Stimulated activated naive CD8-positive, alpha-beta T cell treated with anti-CD3 and anti-CD28 coated beads, Interleukin-15, Interleukin-2, amounts not matched to agents 100 ng/mL and 50 ng/mL, for 24 hours (primary cell): ENCODE data around the gene LY6G6F.

Experiments used
- H3K27ac Mint-ChIP-seq: one replicate; pipeline ENCODE4 v1.8.0; 2021; ENCODE audit warnings: mild to moderate bottlenecking, mixed read lengths
- H3K27me3 Mint-ChIP-seq: one replicate; pipeline ENCODE4 v1.8.0; 2021; ENCODE audit warnings: mixed read lengths
- H3K36me3 Mint-ChIP-seq: one replicate; pipeline ENCODE4 v1.8.0; 2021; ENCODE audit warnings: low read depth, mixed read lengths
- H3K4me1 Mint-ChIP-seq: one replicate; pipeline ENCODE4 v1.8.0; 2021; ENCODE audit warnings: low read depth, mixed read lengths
- H3K4me3 Mint-ChIP-seq: one replicate; pipeline ENCODE4 v1.8.0; 2021; ENCODE audit warnings: mild to moderate bottlenecking, mixed read lengths
- H3K9me3 Mint-ChIP-seq: one replicate; pipeline ENCODE4 v1.8.0; 2021; ENCODE audit warnings: mixed read lengths

The LY6G6F gene

DNA sequence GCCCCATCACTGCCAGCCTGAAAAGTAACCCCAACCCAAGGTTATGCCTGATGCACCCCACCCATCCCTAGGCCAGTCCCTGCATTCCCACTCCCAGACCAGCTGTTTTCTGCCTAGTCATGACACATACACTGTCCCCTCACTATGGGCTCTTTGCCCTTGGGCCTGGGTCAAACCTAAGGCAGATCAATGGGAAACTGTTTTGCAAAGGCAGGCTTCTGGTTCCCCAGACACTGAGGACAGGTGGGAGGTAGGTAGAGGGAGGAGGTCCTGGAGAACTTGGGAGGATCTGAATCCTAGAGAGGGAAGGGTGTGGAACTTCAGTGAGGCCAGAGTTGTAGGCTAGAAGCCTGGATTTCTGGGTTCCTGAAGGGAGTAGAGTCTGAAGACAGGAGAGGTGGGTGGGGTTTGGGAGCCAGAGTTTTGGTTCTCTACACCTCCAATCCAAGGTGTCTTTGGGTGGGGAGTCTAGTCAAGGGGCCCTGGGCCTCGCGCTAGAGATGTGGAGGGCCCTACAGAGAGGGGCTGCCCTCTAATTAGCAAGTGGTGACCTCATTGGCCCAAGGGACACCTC is 27.7 kb downstream of the LY6G6F start:
- H3K4me1 Mint-ChIP-seq, result peaks cover 66% of the 10 kb centered on the region
- no peaks in the 10 kb centered on the region for H3K27me3 Mint-ChIP-seq
- H3K9me3 Mint-ChIP-seq, result no peaks in the 10 kb centered on the region
- H3K4me3 Mint-ChIP-seq, result peak overlapping the region; percentile 100
- peak overlapping the region; percentile 80 for H3K27ac Mint-ChIP-seq
- peaks cover 53% of the 10 kb centered on the region for H3K36me3 Mint-ChIP-seq

DNA sequence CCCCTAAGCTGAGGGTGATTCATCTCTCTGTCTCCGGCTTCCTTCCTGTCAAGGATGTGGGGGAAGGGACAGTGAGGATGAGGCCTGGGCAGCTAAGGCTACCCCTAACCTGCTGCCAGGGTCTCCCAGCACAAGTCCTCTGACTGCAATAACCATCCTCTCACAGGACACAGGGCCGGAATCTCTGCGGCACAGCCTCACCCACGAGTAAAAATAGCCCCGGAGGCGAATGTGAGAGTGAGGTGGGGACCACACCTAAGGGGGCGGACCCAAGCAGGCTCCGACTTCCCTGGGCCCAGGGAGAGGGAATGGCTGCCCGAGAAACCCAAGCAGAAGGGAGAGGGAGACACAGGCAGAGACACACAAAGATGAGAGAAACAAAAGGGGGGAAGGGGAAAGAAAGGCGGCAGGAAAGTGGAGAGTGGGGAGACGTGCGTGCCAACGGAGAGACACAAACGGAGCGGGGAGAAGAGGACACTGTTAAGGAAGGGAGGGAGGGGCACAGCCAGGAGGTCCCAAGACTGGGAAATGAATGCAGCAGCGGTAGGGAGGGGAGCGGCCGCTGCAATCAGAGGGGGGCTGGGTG is 28.2 kb downstream of the LY6G6F start:
- peak overlapping the region; percentile 80 for H3K27ac Mint-ChIP-seq
- no peaks in the 10 kb centered on the region for H3K27me3 Mint-ChIP-seq
- peaks cover 55% of the 10 kb centered on the region for H3K36me3 Mint-ChIP-seq
- peaks cover 66% of the 10 kb centered on the region for H3K4me1 Mint-ChIP-seq
- H3K4me3 Mint-ChIP-seq, result peak overlapping the region; percentile 100
- H3K9me3 Mint-ChIP-seq, result no peaks in the 10 kb centered on the region

DNA sequence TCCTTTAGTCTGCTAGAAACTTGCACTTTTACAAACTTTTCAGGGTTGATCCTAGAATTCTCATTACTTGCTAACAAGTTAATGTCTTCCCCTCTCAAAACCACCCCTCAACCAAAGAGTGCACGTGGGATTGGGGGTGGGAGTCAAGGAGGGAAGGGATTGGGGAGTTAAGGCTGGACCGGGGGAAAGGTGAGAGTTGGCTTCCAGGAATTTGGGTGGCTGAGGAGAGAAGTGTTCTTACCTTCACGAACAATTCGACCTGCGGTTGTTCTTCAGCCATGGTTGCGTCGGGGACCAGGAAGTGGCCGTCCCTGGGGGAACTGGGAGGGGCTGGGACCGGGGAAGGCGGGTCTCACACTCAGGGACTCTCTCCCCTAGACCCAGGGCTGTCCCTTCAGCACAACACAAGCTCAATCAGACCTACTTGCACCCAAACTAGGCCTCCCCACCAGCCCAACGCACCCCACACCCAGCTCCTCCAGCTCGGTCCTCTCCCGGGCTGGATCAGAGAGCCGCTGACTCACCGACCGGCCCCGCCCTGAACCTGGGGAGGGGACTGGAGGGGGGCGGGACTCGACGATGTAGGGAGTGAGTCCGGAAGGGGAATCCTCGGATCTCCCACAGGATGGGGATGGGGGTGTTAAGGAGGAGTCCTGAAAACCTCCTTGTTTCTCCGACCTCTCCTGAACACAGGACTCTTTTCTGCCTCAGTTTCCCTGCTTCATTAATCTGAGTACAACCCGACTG is 29.5 kb downstream of the LY6G6F start, which contains the start of gene CLIC1:
Gene CLIC1 (minus strand): TSS at position 510 of the 747 bp plus-strand sequence. CDS start 230 bp downstream, at position 280.
- H3K27me3 Mint-ChIP-seq, result no peaks in the 10 kb centered on the region
- H3K4me3 Mint-ChIP-seq, result peak within 1 kb of the TSS; percentile 100
- peaks cover 66% of the 10 kb centered on the region for H3K4me1 Mint-ChIP-seq
- H3K36me3 Mint-ChIP-seq, result peaks cover 57% of the 10 kb centered on the region
- H3K9me3 Mint-ChIP-seq, result no peaks in the 10 kb centered on the region
- H3K27ac Mint-ChIP-seq, result peak within 1 kb of the TSS; percentile 80

DNA sequence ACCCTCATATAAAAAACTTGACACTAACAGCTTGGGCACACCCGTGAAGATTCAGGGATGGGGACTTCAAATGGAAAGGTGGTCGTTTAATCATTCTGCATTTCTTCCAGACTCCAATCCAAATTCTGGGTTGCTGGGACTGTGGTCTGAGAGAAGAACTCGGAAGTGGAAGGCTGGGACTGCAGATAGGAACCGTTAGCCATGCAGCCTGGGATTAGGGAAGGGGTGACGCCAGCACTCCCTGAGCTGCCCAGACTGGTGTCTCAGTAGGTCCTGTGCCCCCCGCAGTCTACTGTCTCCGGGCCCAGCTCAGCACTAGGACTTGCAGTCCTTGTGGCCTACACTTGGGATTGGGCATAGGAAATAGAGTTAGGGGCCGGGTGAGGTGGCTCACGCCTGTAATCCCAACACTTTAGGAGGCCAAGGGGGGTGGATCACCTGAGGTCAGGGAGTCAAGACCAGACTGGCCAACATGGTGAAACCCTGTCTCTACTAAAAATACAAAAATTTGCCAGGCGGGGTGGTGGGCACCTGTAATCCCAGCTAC is 30.2 kb downstream of the LY6G6F start:
- Mint-ChIP-seq H3K4me1 (peaks cover 72% of the 10 kb centered on the region), H3K36me3 (peaks cover 59% of the 10 kb centered on the region), H3K27me3 (no peaks in the 10 kb centered on the region), H3K4me3 (peak overlapping the region; percentile 100), H3K27ac (peak overlapping the region; percentile 80), H3K9me3 (no peaks in the 10 kb centered on the region)

DNA sequence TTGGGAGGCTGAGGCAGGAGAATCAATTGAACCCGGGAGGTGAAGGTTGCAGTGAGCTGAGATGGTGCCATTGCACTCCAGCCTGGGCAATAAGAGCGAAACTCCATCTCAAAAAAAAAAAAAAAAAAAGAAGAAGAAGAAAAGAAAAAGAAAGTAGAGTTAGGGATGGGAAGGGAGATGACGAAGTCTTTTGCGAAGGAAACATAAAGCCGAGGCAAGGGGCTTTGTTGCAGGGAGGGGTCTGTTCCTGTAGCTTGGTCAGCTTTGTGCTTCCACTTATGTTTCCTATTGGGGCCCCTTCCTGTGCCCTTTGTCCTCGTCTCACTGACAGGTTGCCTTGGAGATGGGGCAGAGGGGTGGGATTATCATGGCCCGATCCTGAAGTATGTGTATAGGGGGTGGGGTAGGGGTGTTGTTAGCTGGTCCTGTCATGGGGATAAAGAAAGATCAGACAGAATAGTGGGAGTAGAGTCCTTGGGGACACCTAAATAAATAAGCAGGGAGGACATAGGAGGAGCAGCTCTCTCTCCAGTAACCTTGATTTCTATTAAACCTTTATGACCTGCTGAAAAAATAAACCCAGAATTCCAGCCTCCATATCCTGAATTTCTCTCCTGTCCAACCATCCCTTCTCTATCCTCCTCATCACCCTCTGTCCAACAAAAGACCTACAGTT is 30.8 kb downstream of the LY6G6F start:
- H3K4me1 Mint-ChIP-seq, result peaks cover 71% of the 10 kb centered on the region
- H3K27ac Mint-ChIP-seq, result peak overlapping the region; percentile 80
- peak overlapping the region; percentile 100 for H3K4me3 Mint-ChIP-seq
- H3K9me3 Mint-ChIP-seq, result no peaks in the 10 kb centered on the region
- no peaks in the 10 kb centered on the region for H3K27me3 Mint-ChIP-seq
- H3K36me3 Mint-ChIP-seq, result peaks cover 58% of the 10 kb centered on the region

DNA sequence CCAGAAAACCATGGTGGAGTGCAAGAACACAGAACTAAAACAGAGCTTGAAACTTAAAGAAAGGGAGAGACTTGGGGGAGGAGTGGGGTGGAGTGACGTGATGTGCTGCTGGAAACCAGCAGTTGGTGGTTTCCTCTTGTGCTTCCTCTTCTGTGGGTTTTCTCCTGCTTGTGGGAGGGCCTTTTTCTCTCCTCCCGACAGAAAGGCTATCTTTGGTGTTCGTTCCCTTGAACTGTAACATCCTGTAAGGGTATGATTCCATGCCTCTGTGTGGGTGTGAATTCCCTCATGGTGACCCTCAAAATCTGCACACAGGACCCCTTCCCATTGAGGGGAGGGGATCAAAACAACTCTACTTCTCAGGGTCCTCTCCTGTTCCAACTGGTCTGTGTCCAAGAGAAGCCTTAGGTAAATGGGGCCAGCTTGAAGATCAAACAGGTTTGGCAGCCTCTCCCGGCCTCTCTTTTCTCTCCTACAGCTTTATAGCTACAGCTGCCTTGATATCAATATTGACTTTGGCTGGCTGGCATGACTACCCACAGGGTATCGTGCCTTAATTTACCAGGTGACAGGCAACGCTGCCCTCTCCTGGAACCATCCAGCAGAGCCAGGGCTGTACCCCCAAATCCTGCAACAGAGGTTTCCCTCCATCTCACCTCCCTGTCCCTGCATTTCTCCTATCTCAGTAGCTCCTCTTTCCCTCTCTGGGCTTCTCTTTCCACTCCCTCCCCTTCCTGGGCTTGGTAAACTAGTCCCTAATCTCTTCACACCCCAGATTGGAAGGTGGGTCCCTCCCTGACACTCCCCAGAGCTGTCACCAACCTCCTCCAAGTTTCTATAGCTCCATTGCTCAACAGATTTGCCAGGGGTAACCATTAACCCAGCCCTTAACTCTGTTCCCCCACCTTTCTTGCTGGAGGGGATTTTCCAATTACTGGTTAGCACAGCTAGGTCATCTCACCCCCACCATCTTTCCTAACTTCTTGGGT is 31.6 kb downstream of the LY6G6F start:
- Mint-ChIP-seq H3K27me3 (no peaks in the 10 kb centered on the region), H3K27ac (peak overlapping the region; percentile 80), H3K36me3 (peaks cover 60% of the 10 kb centered on the region), H3K9me3 (no peaks in the 10 kb centered on the region), H3K4me3 (peak overlapping the region; percentile 100), H3K4me1 (peaks cover 68% of the 10 kb centered on the region)

DNA sequence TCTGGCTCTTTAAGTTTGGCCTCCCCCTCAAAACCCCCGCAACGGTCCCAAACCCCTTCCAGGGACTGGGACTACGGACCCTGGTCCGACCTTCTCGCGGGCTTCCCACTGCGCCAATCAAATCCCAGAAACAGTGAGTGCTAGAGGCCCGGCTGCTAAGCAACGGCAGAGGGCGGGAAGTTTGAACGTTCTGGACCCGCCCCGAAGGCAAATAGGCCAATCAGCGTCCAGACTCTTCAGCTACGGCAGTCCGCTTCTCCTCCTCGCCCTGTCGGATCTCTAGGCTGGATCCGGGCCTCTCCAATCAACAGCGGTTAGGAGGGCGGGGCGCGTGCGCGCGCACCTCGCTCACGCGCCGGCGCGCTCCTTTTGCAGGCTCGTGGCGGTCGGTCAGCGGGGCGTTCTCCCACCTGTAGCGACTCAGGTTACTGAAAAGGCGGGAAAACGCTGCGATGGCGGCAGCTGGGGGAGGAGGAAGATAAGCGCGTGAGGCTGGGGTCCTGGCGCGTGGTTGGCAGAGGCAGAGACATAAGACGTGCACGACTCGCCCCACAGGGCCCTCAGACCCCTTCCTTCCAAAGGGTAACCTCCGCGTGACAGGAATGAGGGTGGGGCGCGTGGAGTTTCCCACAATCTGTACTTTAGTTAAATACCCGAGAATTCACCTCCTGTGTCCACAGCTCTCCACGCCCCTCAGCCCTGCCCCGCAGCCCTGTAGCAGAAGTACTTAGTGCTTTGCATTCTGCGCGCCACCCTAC is 33.2 kb downstream of the LY6G6F start, which contains the start of gene MSH5:
Gene MSH5 (plus strand): TSS at position 367 of the 758 bp plus-strand sequence. CDS start 462 bp downstream, outside the sequence.
- peak within 1 kb of the TSS; percentile 94 for H3K27ac Mint-ChIP-seq
- peaks cover 59% of the 10 kb centered on the region for H3K36me3 Mint-ChIP-seq
- no peaks in the 10 kb centered on the region for H3K27me3 Mint-ChIP-seq
- peaks cover 55% of the 10 kb centered on the region for H3K4me1 Mint-ChIP-seq
- peak within 1 kb of the TSS; percentile 96 for H3K4me3 Mint-ChIP-seq
- no peaks in the 10 kb centered on the region for H3K9me3 Mint-ChIP-seq

DNA sequence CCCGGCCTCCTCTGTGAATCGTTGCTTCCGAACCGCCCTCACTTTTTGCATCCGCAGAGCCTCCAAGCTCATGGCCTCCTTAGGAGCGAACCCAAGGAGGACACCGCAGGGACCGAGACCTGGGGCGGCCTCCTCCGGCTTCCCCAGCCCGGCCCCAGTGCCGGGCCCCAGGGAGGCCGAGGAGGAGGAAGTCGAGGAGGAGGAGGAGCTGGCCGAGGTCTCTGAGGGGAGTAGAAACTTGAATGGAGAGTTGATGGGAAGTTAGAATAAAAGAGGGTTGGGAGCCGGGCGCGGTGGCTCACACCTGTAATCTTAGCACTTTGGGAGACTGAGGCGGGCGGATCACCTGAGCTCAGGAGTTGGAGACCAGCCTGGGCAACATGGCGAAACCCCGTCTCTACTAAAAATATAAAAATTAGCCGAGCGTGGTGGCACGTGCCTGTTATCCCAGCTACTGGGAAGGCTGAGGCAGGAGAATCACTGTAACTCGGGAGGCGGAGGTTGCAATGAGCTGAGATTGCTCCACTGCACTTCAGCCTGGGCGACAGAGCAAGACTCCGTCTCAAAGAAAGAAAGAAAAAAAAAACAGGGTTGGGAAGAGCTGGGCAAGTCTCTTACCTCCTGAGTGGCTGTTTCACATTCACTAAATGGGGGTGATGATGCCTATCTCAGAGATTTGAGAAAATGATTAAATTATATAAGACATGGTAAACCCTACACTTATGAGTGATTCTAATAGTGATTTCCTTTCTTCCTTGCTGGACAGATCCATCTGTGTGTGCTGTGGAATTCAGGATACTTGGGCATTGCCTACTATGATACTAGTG is 33.9 kb downstream of the LY6G6F start:
- Mint-ChIP-seq H3K27ac (peak overlapping the region; percentile 94), H3K9me3 (no peaks in the 10 kb centered on the region), H3K4me1 (peaks cover 55% of the 10 kb centered on the region), H3K4me3 (peak overlapping the region; percentile 96), H3K27me3 (no peaks in the 10 kb centered on the region), H3K36me3 (peaks cover 58% of the 10 kb centered on the region)

DNA sequence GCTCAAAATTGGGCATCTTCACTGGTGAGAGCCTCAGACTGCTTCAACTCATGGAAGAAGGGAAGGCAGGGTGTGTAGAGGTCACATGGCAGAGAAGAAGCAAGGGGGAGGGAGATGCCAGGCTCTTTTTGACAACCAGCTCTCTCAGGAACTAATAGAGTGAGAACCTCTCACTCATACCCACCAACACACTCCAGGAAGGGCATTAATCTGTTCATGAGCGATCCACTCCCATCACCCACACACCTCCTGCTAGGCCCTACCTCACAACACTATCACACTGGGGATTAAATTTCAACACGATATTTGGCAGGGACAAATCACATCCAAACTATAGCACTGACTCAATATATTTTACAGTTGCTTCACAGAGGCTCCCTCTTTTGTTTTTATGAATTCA is 35.1 kb downstream of the LY6G6F start:
- Mint-ChIP-seq H3K4me3 (peak overlapping the region; percentile 96), H3K9me3 (no peaks in the 10 kb centered on the region), H3K27me3 (no peaks in the 10 kb centered on the region), H3K27ac (peak overlapping the region; percentile 75), H3K4me1 (peaks cover 50% of the 10 kb centered on the region), H3K36me3 (peaks cover 60% of the 10 kb centered on the region)

DNA sequence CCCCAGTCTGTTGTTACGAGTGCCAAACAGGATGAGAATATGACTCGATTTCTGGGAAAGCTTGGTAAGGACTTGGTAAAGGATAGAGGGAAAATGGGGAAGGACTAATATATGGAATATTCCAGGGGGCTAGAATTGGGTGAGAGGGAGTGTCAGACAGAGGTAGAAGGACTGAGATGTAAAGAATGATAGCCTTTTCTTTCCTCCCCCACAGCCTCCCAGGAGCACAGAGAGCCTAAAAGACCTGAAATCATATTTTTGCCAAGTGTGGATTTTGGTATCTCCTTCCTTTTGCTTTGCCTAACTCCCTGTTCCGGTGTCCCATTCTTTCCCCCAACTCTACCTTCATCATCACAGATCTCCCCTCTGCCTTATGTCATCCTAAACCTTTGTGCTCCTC is 36.2 kb downstream of the LY6G6F start:
- H3K27me3 Mint-ChIP-seq, result no peaks in the 10 kb centered on the region
- H3K4me1 Mint-ChIP-seq, result peaks cover 40% of the 10 kb centered on the region
- no peaks in the 10 kb centered on the region for H3K9me3 Mint-ChIP-seq
- peaks cover 71% of the 10 kb centered on the region for H3K36me3 Mint-ChIP-seq
- no peak overlapping the region for H3K27ac Mint-ChIP-seq
- no peak overlapping the region for H3K4me3 Mint-ChIP-seq

DNA sequence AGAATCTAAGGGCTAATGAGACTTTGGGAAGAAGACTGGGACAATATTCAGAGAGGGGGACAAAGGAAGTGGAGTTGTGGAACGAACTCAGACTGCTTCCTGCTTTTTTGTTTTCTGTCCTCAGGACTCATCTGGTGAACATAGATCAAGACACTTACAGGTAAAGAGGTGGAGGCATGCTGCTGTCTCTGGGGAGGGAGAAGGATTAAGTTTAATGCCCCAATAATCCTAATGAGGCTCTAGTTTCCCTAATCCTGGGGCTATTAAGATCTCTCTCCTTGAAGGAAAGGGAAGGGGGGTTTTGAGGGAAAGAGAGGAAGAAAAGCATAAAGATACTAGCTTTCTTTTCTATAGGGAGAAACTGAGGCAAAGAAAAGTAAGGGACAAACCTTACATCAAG is 37.8 kb downstream of the LY6G6F start:
- H3K9me3 Mint-ChIP-seq, result no peaks in the 10 kb centered on the region
- H3K4me1 Mint-ChIP-seq, result peaks cover 24% of the 10 kb centered on the region
- no peak overlapping the region for H3K4me3 Mint-ChIP-seq
- no peak overlapping the region for H3K27ac Mint-ChIP-seq
- H3K27me3 Mint-ChIP-seq, result no peaks in the 10 kb centered on the region
- H3K36me3 Mint-ChIP-seq, result peaks cover 81% of the 10 kb centered on the region

DNA sequence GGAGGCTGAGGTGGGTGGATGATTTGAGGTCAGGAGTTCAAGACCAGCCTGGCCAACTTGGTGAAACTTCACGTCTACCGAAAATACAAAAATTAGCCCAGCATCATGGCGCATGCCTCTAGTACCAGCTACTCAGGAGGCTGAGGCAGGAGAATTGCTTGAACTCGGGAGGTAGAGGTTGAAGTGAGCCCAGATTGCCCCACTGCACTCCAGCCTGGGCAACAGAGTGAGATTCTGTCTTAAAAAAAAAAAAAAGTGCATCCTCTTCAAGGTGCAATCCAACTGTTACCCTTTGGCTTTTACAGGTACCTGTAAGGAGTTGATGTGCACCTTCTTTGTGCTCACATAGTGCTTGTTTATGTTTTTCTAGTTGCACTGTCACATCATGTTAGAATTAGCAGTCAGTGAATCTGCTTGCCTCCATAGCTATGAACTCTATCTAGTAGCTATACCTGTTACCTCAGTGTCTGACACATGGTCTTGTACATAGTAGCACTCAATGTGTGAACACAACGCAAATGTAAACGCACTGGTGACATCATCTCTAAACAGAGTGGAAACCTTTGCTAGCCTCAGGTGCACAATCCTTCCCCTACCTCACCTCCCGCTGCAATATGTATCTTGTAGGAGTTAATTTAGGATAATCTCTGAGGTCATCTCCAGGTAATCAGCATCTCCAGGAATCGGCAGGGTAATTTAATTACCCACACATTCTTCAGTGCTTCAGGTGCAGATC is 42.8 kb downstream of the LY6G6F start:
- H3K27me3 Mint-ChIP-seq, result no peaks in the 10 kb centered on the region
- H3K27ac Mint-ChIP-seq, result no peak overlapping the region
- H3K9me3 Mint-ChIP-seq, result no peaks in the 10 kb centered on the region
- H3K36me3 Mint-ChIP-seq, result peaks cover 51% of the 10 kb centered on the region
- H3K4me3 Mint-ChIP-seq, result no peak overlapping the region
- H3K4me1 Mint-ChIP-seq, result no peaks in the 10 kb centered on the region
